Fibroblast of mammary gland (primary cell): ENCODE results near the gene ZCCHC9.
"Not testable (repeated sequence)": the region's sequence is repeated elsewhere in the genome, so short reads cannot be mapped to it uniquely, and the experiment has no call there.

Source experiments
- DNase-seq: peaks from one replicate; pipeline ENCODE4 v3.0.0-alpha.2; 2010; ENCODE audit warnings: low read depth
- H3K4me3 ChIP-seq: 2 replicates; pipeline ENCODE4 v1.5.1; 2011; ENCODE audit warnings: low read depth, mild to moderate bottlenecking, low read length, moderate library complexity; ENCODE audit not compliant: control insufficient read depth
- CTCF ChIP-seq: conservative IDR thresholded peaks from 2 replicates; pipeline ENCODE4 v1.5.1; 2011; ENCODE audit warnings: low read depth, low read length, inconsistent platforms; ENCODE audit not compliant: control insufficient read depth, insufficient read depth

Gene ZCCHC9

DNA sequence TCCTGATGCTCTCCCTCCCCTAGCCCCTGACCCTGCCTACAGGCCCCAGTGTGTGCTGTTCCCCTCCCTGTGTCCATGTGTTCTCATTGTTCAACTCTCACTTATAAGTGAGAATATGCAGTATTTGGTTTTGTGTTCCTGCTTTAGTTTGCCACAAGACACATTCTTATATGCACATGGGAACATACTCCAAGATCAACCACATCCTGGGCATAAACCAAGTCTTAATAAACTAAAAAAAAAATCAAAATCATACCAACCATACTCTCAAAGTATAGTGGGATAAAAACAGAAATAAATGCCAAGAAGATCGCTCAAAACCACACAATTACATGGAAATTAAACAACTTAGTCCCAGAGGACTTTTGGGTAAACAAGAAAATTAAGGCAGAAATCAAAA, 11.2 kb upstream of the ZCCHC9 start:
- H3K4me3 ChIP-seq: no peak overlapping the region
- no peak for DNase-seq
- TF ChIP-seq CTCF: no peak

DNA sequence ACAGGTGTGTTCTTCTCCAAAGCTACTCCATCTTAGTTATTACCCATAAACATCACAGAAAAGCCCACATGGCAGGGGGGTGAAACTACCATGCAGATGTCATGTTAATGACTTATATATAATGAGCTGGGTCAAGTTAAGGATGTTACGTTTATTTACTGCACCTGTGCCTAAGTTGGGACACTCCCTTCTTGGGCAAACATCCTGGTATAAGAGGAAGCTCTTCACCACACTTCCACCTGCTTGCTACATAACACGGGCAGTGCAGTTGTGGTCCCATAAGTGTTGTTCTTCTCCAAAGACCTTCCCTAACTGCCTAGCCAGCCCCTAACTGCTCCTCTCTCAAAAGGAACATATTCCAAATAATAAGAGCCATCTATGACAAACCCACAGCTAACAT, 9.3 kb upstream of the ZCCHC9 start:
- TF ChIP-seq CTCF: no peak
- no peak overlapping the region for H3K4me3 ChIP-seq
- DNase-seq: no peak

GRCh38 chr5:81294021-81294420, 7.4 kb upstream of the ZCCHC9 start:
- H3K4me3 ChIP-seq, DNase-seq: not testable (repeated sequence)

GRCh38 chr5:81297531-81297930, 3.9 kb upstream of the ZCCHC9 start:
- no peak for DNase-seq
- H3K4me3 ChIP-seq: no peak overlapping the region
- no peak for TF ChIP-seq CTCF

DNA sequence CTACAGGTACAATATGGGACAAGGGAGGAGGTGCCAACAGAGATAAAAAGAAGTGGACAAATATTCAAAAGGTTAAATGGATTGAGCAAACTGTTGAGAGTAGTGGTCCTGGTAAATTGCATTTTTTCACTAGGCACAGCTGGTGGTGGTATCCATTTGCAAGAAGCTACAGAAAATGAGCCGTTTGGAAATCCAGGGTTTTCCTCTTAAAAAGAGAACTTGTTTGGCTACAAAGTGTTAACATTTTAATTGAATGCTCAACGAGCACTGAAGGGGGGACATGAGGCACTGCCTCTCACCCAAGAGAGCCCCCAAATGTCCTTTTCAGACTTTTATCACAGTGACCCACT, 491 bp upstream of the ZCCHC9 start:
- peak overlapping the region; percentile 83 for H3K4me3 ChIP-seq
- no peak for TF ChIP-seq CTCF
- no peak for DNase-seq

GRCh38 chr5:81302596-81302995, 1.2 kb downstream of the ZCCHC9 start:
- peak; percentile 34 for DNase-seq
- H3K4me3 ChIP-seq: peak overlapping the region; percentile 83
- TF ChIP-seq CTCF: no peak

- no peak overlapping the region for H3K4me3 ChIP-seq
- DNase-seq: peak; percentile 88
- no peak for TF ChIP-seq CTCF
These were observed 2.2 kb downstream of the ZCCHC9 start for GRCh38 chr5:81303563-81303962.
